Measurements from ENCODE around the gene THAP6. TPM values are rescaled to one million over a fixed set of nuclear protein-coding genes. Genes with fewer than 3 reads are reported as not detected.

Gene THAP6
- total and polyA plus RNA-seq, 2 donors (not counting 1 experiment from before 2014, with no cell fraction given): 11.7 to 18.8 TPM

DNA sequence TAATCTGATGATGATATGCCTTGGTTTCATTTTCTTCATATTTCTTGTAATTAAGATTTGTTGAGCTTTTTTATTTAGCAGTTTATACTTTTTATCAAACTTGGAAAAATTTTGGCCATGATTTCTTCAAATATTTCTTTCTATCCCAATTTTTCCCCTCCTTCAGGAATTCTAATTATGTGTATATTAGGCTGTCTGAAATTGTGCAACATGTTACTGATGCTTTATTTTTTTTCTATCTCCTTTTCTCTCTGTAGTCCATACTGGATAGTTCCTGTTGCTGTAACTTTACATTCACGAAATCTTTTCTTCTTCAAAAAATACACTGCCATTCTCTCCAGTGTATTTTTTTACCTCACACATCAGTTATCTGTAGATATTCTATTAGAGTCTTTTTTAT lies 10.8 kb downstream of the THAP6 start:
- Histone ChIP-seq H4K20me1 (ENCODE audit: control insufficient read depth, extremely low read depth, insufficient read depth, low read length) (no peaks in the 10 kb centered on the region), H3K9me3 (ENCODE audit: control insufficient read depth, insufficient read depth, low read depth, low read length) (no peaks in the 10 kb centered on the region), H3K36me3 (ENCODE audit: control insufficient read depth, insufficient read depth, low read length) (peaks cover 7% of the 10 kb centered on the region), H3K27me3 (ENCODE audit: control insufficient read depth, insufficient read depth, low read length) (no peaks in the 10 kb centered on the region), H3K4me2 (ENCODE audit: extremely low read depth, insufficient read depth, low read length) (no peak overlapping the region), H3K9ac (ENCODE audit: insufficient read depth, low read length) (no peak overlapping the region), H3K27ac (ENCODE audit: insufficient read depth, low read length) (no peak overlapping the region), H3K4me3 (replicated peaks in 1 of 4; ENCODE audit: control extremely low read depth in 1 of 4, insufficient read depth in 1 of 4, low read depth in 3 of 4, low read length in 4 of 4) (no peak overlapping the region), H3K79me2 (ENCODE audit: control insufficient read depth, insufficient read depth, low read length) (no peaks in the 10 kb centered on the region), H2AFZ (ENCODE audit: low read length) (no peak overlapping the region), H3K4me1 (ENCODE audit: control insufficient read depth, extremely low read depth, insufficient read depth, low read length) (no peaks in the 10 kb centered on the region)
- TF ChIP-seq, protein P1, sequence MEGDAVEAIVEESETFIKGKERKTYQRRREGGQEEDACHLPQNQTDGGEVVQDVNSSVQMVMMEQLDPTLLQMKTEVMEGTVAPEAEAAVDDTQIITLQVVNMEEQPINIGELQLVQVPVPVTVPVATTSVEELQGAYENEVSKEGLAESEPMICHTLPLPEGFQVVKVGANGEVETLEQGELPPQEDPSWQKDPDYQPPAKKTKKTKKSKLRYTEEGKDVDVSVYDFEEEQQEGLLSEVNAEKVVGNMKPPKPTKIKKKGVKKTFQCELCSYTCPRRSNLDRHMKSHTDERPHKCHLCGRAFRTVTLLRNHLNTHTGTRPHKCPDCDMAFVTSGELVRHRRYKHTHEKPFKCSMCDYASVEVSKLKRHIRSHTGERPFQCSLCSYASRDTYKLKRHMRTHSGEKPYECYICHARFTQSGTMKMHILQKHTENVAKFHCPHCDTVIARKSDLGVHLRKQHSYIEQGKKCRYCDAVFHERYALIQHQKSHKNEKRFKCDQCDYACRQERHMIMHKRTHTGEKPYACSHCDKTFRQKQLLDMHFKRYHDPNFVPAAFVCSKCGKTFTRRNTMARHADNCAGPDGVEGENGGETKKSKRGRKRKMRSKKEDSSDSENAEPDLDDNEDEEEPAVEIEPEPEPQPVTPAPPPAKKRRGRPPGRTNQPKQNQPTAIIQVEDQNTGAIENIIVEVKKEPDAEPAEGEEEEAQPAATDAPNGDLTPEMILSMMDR (conservative IDR thresholded peaks at IDR 0.05 in 1 of 2, IDR thresholded peaks at IDR 0.05 in 1 of 2; ENCODE audit: low read depth in 1 of 2, low read length in 2 of 2): no peak
- TF ChIP-seq EZH2 (IDR thresholded peaks at IDR 0.05; ENCODE audit: low read length, missing control alignments): no peak
- no peak for DNase-seq (ENCODE audit: low read depth in 2 of 2)

DNA sequence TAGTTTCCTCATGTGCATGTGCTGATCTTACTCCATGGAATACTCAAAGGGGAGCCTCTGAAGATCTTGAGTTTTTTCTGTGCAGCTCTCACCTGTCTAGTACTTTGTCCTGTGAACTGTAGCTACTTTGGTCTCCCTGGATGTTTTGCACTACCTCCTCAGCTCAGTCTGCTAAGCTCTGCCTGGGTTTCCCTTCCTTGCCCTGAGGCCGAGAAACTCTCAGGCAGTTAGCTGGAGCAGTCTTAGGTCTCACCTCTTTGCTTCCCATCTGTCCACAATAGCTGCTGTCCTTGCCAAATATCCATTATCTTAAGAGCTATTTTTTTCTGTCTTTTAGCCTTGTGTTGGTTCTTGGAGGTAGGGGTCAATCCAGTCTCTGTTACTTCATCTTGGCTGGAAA lies 11.6 kb downstream of the THAP6 start:
- Histone ChIP-seq H3K4me2 (ENCODE audit: extremely low read depth, insufficient read depth, low read length) (no peak overlapping the region), H2AFZ (ENCODE audit: low read length) (no peak overlapping the region), H3K4me3 (replicated peaks in 1 of 4; ENCODE audit: control extremely low read depth in 1 of 4, insufficient read depth in 1 of 4, low read depth in 3 of 4, low read length in 4 of 4) (no peak overlapping the region), H3K79me2 (ENCODE audit: control insufficient read depth, insufficient read depth, low read length) (no peaks in the 10 kb centered on the region), H3K4me1 (ENCODE audit: control insufficient read depth, extremely low read depth, insufficient read depth, low read length) (no peaks in the 10 kb centered on the region), H3K27me3 (ENCODE audit: control insufficient read depth, insufficient read depth, low read length) (no peaks in the 10 kb centered on the region), H3K9me3 (ENCODE audit: control insufficient read depth, insufficient read depth, low read depth, low read length) (no peaks in the 10 kb centered on the region), H3K36me3 (ENCODE audit: control insufficient read depth, insufficient read depth, low read length) (peaks cover 7% of the 10 kb centered on the region), H4K20me1 (ENCODE audit: control insufficient read depth, extremely low read depth, insufficient read depth, low read length) (no peaks in the 10 kb centered on the region), H3K9ac (ENCODE audit: insufficient read depth, low read length) (no peak overlapping the region), H3K27ac (ENCODE audit: insufficient read depth, low read length) (no peak overlapping the region)
- DNase-seq (ENCODE audit: low read depth in 2 of 2): no peak
- TF ChIP-seq EZH2 (IDR thresholded peaks at IDR 0.05; ENCODE audit: low read length, missing control alignments): no peak
- TF ChIP-seq, protein P1 (conservative IDR thresholded peaks at IDR 0.05 in 1 of 2, IDR thresholded peaks at IDR 0.05 in 1 of 2; ENCODE audit: low read depth in 1 of 2, low read length in 2 of 2): no peak

DNA sequence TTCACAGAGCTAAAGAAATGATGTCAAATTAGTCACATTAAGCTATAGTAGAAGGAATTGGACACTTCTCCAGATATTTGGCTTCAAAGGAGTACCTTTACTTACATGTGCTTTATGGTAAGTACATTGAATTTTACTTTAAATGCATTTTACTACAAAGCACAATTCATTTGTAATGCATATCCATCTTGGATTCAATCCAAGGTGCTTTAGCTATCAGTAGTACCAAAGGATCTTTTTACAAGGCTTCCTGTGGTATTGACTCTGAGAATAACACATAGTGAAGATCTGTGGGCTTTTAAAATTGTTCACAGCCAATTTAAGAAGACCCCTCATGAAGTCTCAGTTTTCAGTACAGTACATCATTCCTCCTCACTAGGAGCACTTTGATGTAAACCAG lies 13.2 kb downstream of the THAP6 start:
- Histone ChIP-seq H3K27me3 (ENCODE audit: control insufficient read depth, insufficient read depth, low read length) (no peaks in the 10 kb centered on the region), H2AFZ (ENCODE audit: low read length) (no peak overlapping the region), H3K4me1 (ENCODE audit: control insufficient read depth, extremely low read depth, insufficient read depth, low read length) (no peaks in the 10 kb centered on the region), H3K9ac (ENCODE audit: insufficient read depth, low read length) (no peak overlapping the region), H3K27ac (ENCODE audit: insufficient read depth, low read length) (no peak overlapping the region), H3K9me3 (ENCODE audit: control insufficient read depth, insufficient read depth, low read depth, low read length) (no peaks in the 10 kb centered on the region), H3K79me2 (ENCODE audit: control insufficient read depth, insufficient read depth, low read length) (no peaks in the 10 kb centered on the region), H3K4me2 (ENCODE audit: extremely low read depth, insufficient read depth, low read length) (no peak overlapping the region), H3K4me3 (replicated peaks in 1 of 4; ENCODE audit: control extremely low read depth in 1 of 4, insufficient read depth in 1 of 4, low read depth in 3 of 4, low read length in 4 of 4) (no peak overlapping the region), H3K36me3 (ENCODE audit: control insufficient read depth, insufficient read depth, low read length) (peaks cover 7% of the 10 kb centered on the region), H4K20me1 (ENCODE audit: control insufficient read depth, extremely low read depth, insufficient read depth, low read length) (no peaks in the 10 kb centered on the region)
- TF ChIP-seq EZH2 (IDR thresholded peaks at IDR 0.05; ENCODE audit: low read length, missing control alignments): no peak
- TF ChIP-seq, protein P1 (conservative IDR thresholded peaks at IDR 0.05 in 1 of 2, IDR thresholded peaks at IDR 0.05 in 1 of 2; ENCODE audit: low read depth in 1 of 2, low read length in 2 of 2): no peak
- no peak for DNase-seq (ENCODE audit: low read depth in 2 of 2)
